AG09319 (cell line): Measurements from ENCODE around the gene SMYD3.
A peak's percentile ranks its signal among the peaks of the same experiment; 100 is the strongest.

ENCODE experiments used
- DNase-seq: peaks from one replicate; pipeline ENCODE4 v3.0.0-alpha.2; 2010; ENCODE audit warnings: low read depth; ENCODE audit errors: extremely low read depth
- CTCF ChIP-seq: IDR thresholded peaks from 2 replicates; pipeline ENCODE4 v1.5.1; 2011; ENCODE audit warnings: low read depth, mild to moderate bottlenecking, inconsistent platforms, low read length, moderate library complexity

Gene SMYD3

GRCh38 chr1:245860657-245861544 is 646.2 kb downstream of the SMYD3 start:
- DNase-seq, result peak; percentile 56
- no peak; the same call in 1 of the 2 replicates for TF ChIP-seq CTCF

GRCh38 chr1:245859493-245860114 is 647.5 kb downstream of the SMYD3 start:
- no peak for TF ChIP-seq CTCF

GRCh38 chr1:245858722-245859492 is 648.2 kb downstream of the SMYD3 start:
- peak; percentile 39 for TF ChIP-seq CTCF
- DNase-seq, result no peak

More at GRCh38 chr1:245859493-245860114, 647.5 kb downstream of the SMYD3 start:
- no peak for DNase-seq

- DNase-seq, result no peak
- TF ChIP-seq CTCF, result no peak
Measured at GRCh38 chr1:245858022-245858721, 648.9 kb downstream of the SMYD3 start.

GRCh38 chr1:245856944-245857531 is 650.0 kb downstream of the SMYD3 start:
- no peak for DNase-seq
- TF ChIP-seq CTCF, result no peak

- DNase-seq, result no peak
- TF ChIP-seq CTCF, result no peak
Measured at GRCh38 chr1:245855846-245856730, 651.0 kb downstream of the SMYD3 start.
